ENCODE data around the gene ICE1.
"Not testable (repeated sequence)": the region's sequence is repeated elsewhere in the genome, so short reads cannot be mapped to it uniquely, and the experiment has no call there.

Gene ICE1

GRCh38 chr5:5475975-5476374 lies 53.5 kb downstream of the ICE1 start:
- H3K4me3 ChIP-seq (replicated peaks in 1 of 2; ENCODE audit: low read depth in 2 of 2, low read length in 2 of 2), result no peak overlapping the region
- TF ChIP-seq, protein P1, sequence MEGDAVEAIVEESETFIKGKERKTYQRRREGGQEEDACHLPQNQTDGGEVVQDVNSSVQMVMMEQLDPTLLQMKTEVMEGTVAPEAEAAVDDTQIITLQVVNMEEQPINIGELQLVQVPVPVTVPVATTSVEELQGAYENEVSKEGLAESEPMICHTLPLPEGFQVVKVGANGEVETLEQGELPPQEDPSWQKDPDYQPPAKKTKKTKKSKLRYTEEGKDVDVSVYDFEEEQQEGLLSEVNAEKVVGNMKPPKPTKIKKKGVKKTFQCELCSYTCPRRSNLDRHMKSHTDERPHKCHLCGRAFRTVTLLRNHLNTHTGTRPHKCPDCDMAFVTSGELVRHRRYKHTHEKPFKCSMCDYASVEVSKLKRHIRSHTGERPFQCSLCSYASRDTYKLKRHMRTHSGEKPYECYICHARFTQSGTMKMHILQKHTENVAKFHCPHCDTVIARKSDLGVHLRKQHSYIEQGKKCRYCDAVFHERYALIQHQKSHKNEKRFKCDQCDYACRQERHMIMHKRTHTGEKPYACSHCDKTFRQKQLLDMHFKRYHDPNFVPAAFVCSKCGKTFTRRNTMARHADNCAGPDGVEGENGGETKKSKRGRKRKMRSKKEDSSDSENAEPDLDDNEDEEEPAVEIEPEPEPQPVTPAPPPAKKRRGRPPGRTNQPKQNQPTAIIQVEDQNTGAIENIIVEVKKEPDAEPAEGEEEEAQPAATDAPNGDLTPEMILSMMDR (IDR thresholded peaks at IDR 0.05; ENCODE audit: low read depth, low read length), result no peak
- DNase-seq (ENCODE audit: low read depth in 2 of 2), result no peak

GRCh38 chr5:5479578-5479977 lies 57.1 kb downstream of the ICE1 start:
- DNase-seq (ENCODE audit: low read depth in 2 of 2); H3K4me3 ChIP-seq (replicated peaks in 1 of 2; ENCODE audit: low read depth in 2 of 2, low read length in 2 of 2): not testable (repeated sequence)

DNA sequence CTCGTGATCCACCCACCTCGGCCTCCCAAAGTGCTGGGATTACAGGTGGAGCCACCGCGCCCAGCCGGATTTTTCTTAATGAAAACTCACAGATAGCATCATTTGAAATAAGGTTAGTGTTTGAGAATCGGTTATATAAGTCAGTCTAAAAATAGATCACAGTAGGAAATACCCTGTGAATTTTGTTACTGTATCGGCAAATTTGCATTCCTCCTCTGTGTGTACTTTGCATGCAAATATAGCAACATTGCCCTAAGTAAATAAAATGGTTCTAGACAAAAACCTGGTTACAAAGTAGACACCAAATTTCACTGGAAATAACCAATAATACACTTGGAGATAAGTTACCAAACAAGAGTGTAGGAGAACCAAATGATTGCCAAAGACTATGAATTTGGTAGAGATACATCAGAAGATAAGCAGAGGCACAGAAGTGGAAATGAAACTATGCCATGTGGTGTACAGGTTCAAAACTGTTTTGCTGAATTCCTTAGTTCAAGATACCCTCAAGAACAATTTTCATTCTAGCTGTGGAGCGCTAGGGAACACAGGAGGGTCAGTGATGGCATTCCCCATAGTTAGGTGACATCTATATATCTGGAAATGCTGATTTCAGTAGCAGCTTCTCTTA lies 58.1 kb downstream of the ICE1 start:
- TF ChIP-seq, protein P1 (IDR thresholded peaks at IDR 0.05; ENCODE audit: low read depth, low read length), result no peak
- DNase-seq (ENCODE audit: low read depth in 2 of 2), result no peak
- H3K4me3 ChIP-seq (replicated peaks in 1 of 2; ENCODE audit: low read depth in 2 of 2, low read length in 2 of 2), result no peak overlapping the region

- DNase-seq (ENCODE audit: low read depth in 2 of 2), result no peak
- no peak overlapping the region for H3K4me3 ChIP-seq (replicated peaks in 1 of 2; ENCODE audit: low read depth in 2 of 2, low read length in 2 of 2)
- TF ChIP-seq, protein P1 (IDR thresholded peaks at IDR 0.05; ENCODE audit: low read depth, low read length), result no peak
These were observed 58.7 kb downstream of the ICE1 start for GRCh38 chr5:5481206-5481605.

- TF ChIP-seq, protein P1 (IDR thresholded peaks at IDR 0.05; ENCODE audit: low read depth, low read length), result no peak
- H3K4me3 ChIP-seq (replicated peaks in 1 of 2; ENCODE audit: low read depth in 2 of 2, low read length in 2 of 2), result no peak overlapping the region
- peak in 1 of 2 donors; percentile 30 for DNase-seq (ENCODE audit: low read depth in 2 of 2)
These were observed 59.2 kb downstream of the ICE1 start for GRCh38 chr5:5481633-5482032.

DNA sequence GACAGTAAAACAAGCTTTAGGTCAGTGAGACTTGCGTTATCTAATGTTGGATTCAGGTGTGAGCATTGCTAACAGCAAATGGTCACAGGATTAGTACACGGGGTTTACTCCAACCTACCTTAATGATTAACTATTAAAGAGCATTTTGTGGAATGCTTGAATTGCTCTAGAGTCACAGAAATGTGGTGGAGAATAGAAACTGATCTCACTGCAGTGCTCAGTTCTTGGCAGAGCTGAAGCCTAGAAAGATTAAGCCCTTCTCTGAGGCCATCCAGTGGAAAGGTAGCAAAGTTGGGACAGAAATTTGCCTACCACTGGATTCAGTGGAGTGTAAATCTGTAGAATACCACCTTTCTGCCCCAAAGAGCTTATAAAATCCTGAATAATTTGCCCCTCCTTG lies 60.9 kb downstream of the ICE1 start:
- no peak overlapping the region for H3K4me3 ChIP-seq (replicated peaks in 1 of 2; ENCODE audit: low read depth in 2 of 2, low read length in 2 of 2)
- DNase-seq (ENCODE audit: low read depth in 2 of 2), result no peak
- TF ChIP-seq, protein P1 (IDR thresholded peaks at IDR 0.05; ENCODE audit: low read depth, low read length), result no peak

DNA sequence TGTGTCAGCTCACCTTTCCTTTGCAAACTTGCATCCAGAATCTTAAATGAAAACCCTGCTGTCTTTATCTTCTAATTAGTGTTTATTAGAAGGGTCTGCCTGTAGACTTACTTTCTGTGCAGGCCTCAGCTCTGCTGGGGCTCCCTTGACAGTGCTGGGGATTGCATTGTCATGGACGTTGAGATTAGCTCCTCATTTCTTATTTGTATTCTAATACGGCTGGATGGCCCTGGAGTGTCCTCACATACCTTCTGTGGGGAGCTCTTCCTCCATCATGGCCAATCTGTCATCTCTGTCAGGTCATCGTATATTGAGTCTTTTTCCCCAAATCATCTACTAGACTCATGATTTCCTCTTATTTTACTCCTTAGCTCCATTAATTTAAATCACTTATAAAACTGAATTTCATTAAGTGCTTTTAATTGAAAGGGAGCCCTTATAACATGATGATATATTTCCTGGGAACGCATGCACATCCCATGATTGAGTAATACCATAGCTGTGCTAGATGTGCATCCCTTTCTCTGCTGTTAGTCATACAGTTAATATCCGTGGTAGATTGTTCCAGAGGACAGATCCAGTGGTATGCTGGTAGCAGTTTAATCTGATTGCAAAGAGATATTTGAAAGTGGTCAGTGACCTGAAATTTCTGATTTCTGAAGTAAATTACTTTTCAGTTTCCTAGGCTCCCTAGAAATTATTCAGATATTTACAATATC lies 61.6 kb downstream of the ICE1 start:
- TF ChIP-seq, protein P1 (IDR thresholded peaks at IDR 0.05; ENCODE audit: low read depth, low read length), result no peak
- no peak overlapping the region for H3K4me3 ChIP-seq (replicated peaks in 1 of 2; ENCODE audit: low read depth in 2 of 2, low read length in 2 of 2)
- peak; percentile 36 to 74 for DNase-seq (ENCODE audit: low read depth in 2 of 2)
